Upper lobe of left lung (tissue), 4 donors: ENCODE data around the gene PCNX3.
A peak's percentile ranks its signal among the peaks of the same experiment; 100 is the strongest.

ENCODE experiments used
- POLR2A ChIP-seq, 4 donors: fragments of 450-650 bp; IDR thresholded peaks; one replicate each; pipeline ENCODE4 v1.5.1; 2016 to 2017; ENCODE audit warnings: antibody characterized with exemption in 4 of 4, mild to moderate bottlenecking in 2 of 4
- POLR2AphosphoS5 ChIP-seq, 2 donors: sonication (generic); formaldehyde crosslinking; IDR thresholded peaks; one replicate each; pipeline ENCODE4 v1.5.1; 2017; ENCODE audit warnings: antibody characterized with exemption in 2 of 2

GRCh38 chr11:65662247-65662798, 46.7 kb downstream of the PCNX3 start:
- no peak for TF ChIP-seq POLR2AphosphoS5 (IDR thresholded peaks at IDR 0.05)
- peak in 1 of 4 donors; percentile 51 for TF ChIP-seq POLR2A (IDR thresholded peaks at IDR 0.05)
